ENCODE measurements around the gene PLCH1.

PLCH1 gene

GRCh38 chr3:155372281-155372680 lies 372.6 kb downstream of the PLCH1 start:
- Histone ChIP-seq H2AFZ (ENCODE audit: low read depth, low read length) (no peak overlapping the region), H3K27me3 (ENCODE audit: control insufficient read depth in 1 of 2, insufficient read depth in 1 of 2, low read length in 2 of 2) (no peaks in the 10 kb centered on the region), H2AK5ac (ENCODE audit: low read length, severe bottlenecking) (no peak overlapping the region), H3K36me3 (ENCODE audit: control insufficient read depth in 1 of 2, insufficient read depth in 2 of 2, low read depth in 1 of 2, low read length in 2 of 2) (no peaks in the 10 kb centered on the region), H3K27ac (ENCODE audit: low read length, poor library complexity, severe bottlenecking) (no peak overlapping the region), H4K91ac (ENCODE audit: low read length) (no peak overlapping the region), H3K4ac (ENCODE audit: low read depth in 1 of 2, low read length in 2 of 2) (no peak overlapping the region), H3K4me1 (ENCODE audit: control insufficient read depth, insufficient read depth, low read depth, low read length) (no peaks in the 10 kb centered on the region), H3K4me3 (ENCODE audit: insufficient read depth in 1 of 2, low read depth in 1 of 2, low read length in 2 of 2) (no peak overlapping the region), H3K23ac (ENCODE audit: low read length in 2 of 2) (no peak overlapping the region), H3K9me3 (ENCODE audit: control insufficient read depth, low read length) (no peaks in the 10 kb centered on the region), H3K9ac (ENCODE audit: low read length) (no peak overlapping the region), H3K4me2 (ENCODE audit: low read length, poor library complexity, severe bottlenecking) (no peak overlapping the region), H2BK120ac (ENCODE audit: low read depth, low read length) (no peak overlapping the region), H4K8ac (ENCODE audit: low read length) (no peak overlapping the region), H3K18ac (ENCODE audit: low read depth in 1 of 2, low read length in 2 of 2) (no peak overlapping the region), H2BK5ac (ENCODE audit: low read depth, low read length, poor library complexity, severe bottlenecking) (no peak overlapping the region), H2BK12ac (ENCODE audit: low read length in 2 of 2) (no peak overlapping the region), H3K79me1 (replicated peaks; ENCODE audit: low read length, poor library complexity, severe bottlenecking) (no peaks in the 10 kb centered on the region), H3K14ac (ENCODE audit: low read length in 2 of 2) (no peak overlapping the region), H2BK15ac (ENCODE audit: low read depth, poor library complexity, severe bottlenecking) (no peak overlapping the region)
- WGBS, result 100% methylated on average over 1 of the region's 1 CpG
- DNase-seq, result no peak

GRCh38 chr3:155370764-155371503 lies 373.9 kb downstream of the PLCH1 start:
- H3K27ac ChIP-seq (ENCODE audit: low read length, poor library complexity, severe bottlenecking), result no peak overlapping the region
- no peaks in the 10 kb centered on the region for H3K79me1 ChIP-seq (replicated peaks; ENCODE audit: low read length, poor library complexity, severe bottlenecking)
- H3K27me3 ChIP-seq (ENCODE audit: control insufficient read depth in 1 of 2, insufficient read depth in 1 of 2, low read length in 2 of 2), result no peaks in the 10 kb centered on the region
- no peak overlapping the region for H2BK5ac ChIP-seq (ENCODE audit: low read depth, low read length, poor library complexity, severe bottlenecking)
- no peak overlapping the region for H2AFZ ChIP-seq (ENCODE audit: low read depth, low read length)
- H3K9me3 ChIP-seq (ENCODE audit: control insufficient read depth, low read length), result no peaks in the 10 kb centered on the region
- H3K18ac ChIP-seq (ENCODE audit: low read depth in 1 of 2, low read length in 2 of 2), result no peak overlapping the region
- WGBS, result 88% methylated on average over 4 of the region's 4 CpGs
- DNase-seq, result no peak
- H3K4me2 ChIP-seq (ENCODE audit: low read length, poor library complexity, severe bottlenecking), result no peak overlapping the region
- H3K9ac ChIP-seq (ENCODE audit: low read length), result no peak overlapping the region
- no peak overlapping the region for H4K91ac ChIP-seq (ENCODE audit: low read length)
- no peak overlapping the region for H2BK120ac ChIP-seq (ENCODE audit: low read depth, low read length)
- no peak overlapping the region for H4K8ac ChIP-seq (ENCODE audit: low read length)
- no peaks in the 10 kb centered on the region for H3K4me1 ChIP-seq (ENCODE audit: control insufficient read depth, insufficient read depth, low read depth, low read length)
- no peak overlapping the region for H3K4me3 ChIP-seq (ENCODE audit: insufficient read depth in 1 of 2, low read depth in 1 of 2, low read length in 2 of 2)
- no peak overlapping the region for H2BK15ac ChIP-seq (ENCODE audit: low read depth, poor library complexity, severe bottlenecking)
- H3K36me3 ChIP-seq (ENCODE audit: control insufficient read depth in 1 of 2, insufficient read depth in 2 of 2, low read depth in 1 of 2, low read length in 2 of 2), result no peaks in the 10 kb centered on the region
- H2BK12ac ChIP-seq (ENCODE audit: low read length in 2 of 2), result no peak overlapping the region
- no peak overlapping the region for H2AK5ac ChIP-seq (ENCODE audit: low read length, severe bottlenecking)
- no peak overlapping the region for H3K23ac ChIP-seq (ENCODE audit: low read length in 2 of 2)
- no peak overlapping the region for H3K4ac ChIP-seq (ENCODE audit: low read depth in 1 of 2, low read length in 2 of 2)
- H3K14ac ChIP-seq (ENCODE audit: low read length in 2 of 2), result no peak overlapping the region

GRCh38 chr3:155370198-155370597 lies 374.7 kb downstream of the PLCH1 start:
- Histone ChIP-seq H3K4me3 (ENCODE audit: insufficient read depth in 1 of 2, low read depth in 1 of 2, low read length in 2 of 2) (no peak overlapping the region), H2AFZ (ENCODE audit: low read depth, low read length) (no peak overlapping the region), H3K14ac (ENCODE audit: low read length in 2 of 2) (no peak overlapping the region), H3K27ac (ENCODE audit: low read length, poor library complexity, severe bottlenecking) (no peak overlapping the region), H3K18ac (ENCODE audit: low read depth in 1 of 2, low read length in 2 of 2) (no peak overlapping the region), H4K8ac (ENCODE audit: low read length) (no peak overlapping the region), H3K9ac (ENCODE audit: low read length) (no peak overlapping the region), H2BK120ac (ENCODE audit: low read depth, low read length) (no peak overlapping the region), H2AK5ac (ENCODE audit: low read length, severe bottlenecking) (no peak overlapping the region), H3K4me1 (ENCODE audit: control insufficient read depth, insufficient read depth, low read depth, low read length) (no peaks in the 10 kb centered on the region), H3K23ac (ENCODE audit: low read length in 2 of 2) (no peak overlapping the region), H2BK15ac (ENCODE audit: low read depth, poor library complexity, severe bottlenecking) (no peak overlapping the region), H4K91ac (ENCODE audit: low read length) (no peak overlapping the region), H3K36me3 (ENCODE audit: control insufficient read depth in 1 of 2, insufficient read depth in 2 of 2, low read depth in 1 of 2, low read length in 2 of 2) (no peaks in the 10 kb centered on the region), H3K27me3 (ENCODE audit: control insufficient read depth in 1 of 2, insufficient read depth in 1 of 2, low read length in 2 of 2) (no peaks in the 10 kb centered on the region), H2BK12ac (ENCODE audit: low read length in 2 of 2) (no peak overlapping the region), H3K9me3 (ENCODE audit: control insufficient read depth, low read length) (no peaks in the 10 kb centered on the region), H3K79me1 (replicated peaks; ENCODE audit: low read length, poor library complexity, severe bottlenecking) (no peaks in the 10 kb centered on the region), H3K4me2 (ENCODE audit: low read length, poor library complexity, severe bottlenecking) (no peak overlapping the region), H3K4ac (ENCODE audit: low read depth in 1 of 2, low read length in 2 of 2) (no peak overlapping the region), H2BK5ac (ENCODE audit: low read depth, low read length, poor library complexity, severe bottlenecking) (no peak overlapping the region)
- DNase-seq, result no peak

DNA sequence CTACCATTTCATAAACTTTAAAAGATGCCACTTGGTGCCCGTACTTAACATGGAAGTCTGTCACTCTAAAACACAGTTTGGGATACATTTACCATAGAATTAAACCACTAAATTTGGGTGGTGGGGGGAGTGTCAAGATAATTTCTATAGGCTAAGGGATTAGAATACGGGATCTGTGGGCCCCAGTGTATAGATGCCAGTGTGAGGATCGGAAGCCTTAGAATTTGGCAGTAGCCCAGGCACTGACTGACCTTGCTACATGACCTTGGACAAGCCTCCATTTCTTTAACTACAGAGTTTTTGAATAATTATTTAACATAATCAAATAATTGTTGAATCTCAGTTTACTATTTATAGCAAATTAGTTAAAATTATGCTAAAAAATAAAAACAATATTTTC lies 375.1 kb downstream of the PLCH1 start:
- H3K27me3 ChIP-seq (ENCODE audit: control insufficient read depth in 1 of 2, insufficient read depth in 1 of 2, low read length in 2 of 2), result no peaks in the 10 kb centered on the region
- H2BK120ac ChIP-seq (ENCODE audit: low read depth, low read length), result no peak overlapping the region
- H2BK12ac ChIP-seq (ENCODE audit: low read length in 2 of 2), result no peak overlapping the region
- no peak overlapping the region for H2AFZ ChIP-seq (ENCODE audit: low read depth, low read length)
- H4K91ac ChIP-seq (ENCODE audit: low read length), result no peak overlapping the region
- no peak overlapping the region for H3K27ac ChIP-seq (ENCODE audit: low read length, poor library complexity, severe bottlenecking)
- H2BK5ac ChIP-seq (ENCODE audit: low read depth, low read length, poor library complexity, severe bottlenecking), result no peak overlapping the region
- H3K9me3 ChIP-seq (ENCODE audit: control insufficient read depth, low read length), result no peaks in the 10 kb centered on the region
- no peak overlapping the region for H3K14ac ChIP-seq (ENCODE audit: low read length in 2 of 2)
- H3K4ac ChIP-seq (ENCODE audit: low read depth in 1 of 2, low read length in 2 of 2), result no peak overlapping the region
- no peaks in the 10 kb centered on the region for H3K79me1 ChIP-seq (replicated peaks; ENCODE audit: low read length, poor library complexity, severe bottlenecking)
- 39% methylated on average over 2 of the region's 3 CpGs for WGBS
- H3K23ac ChIP-seq (ENCODE audit: low read length in 2 of 2), result no peak overlapping the region
- H3K36me3 ChIP-seq (ENCODE audit: control insufficient read depth in 1 of 2, insufficient read depth in 2 of 2, low read depth in 1 of 2, low read length in 2 of 2), result no peaks in the 10 kb centered on the region
- H4K8ac ChIP-seq (ENCODE audit: low read length), result no peak overlapping the region
- H3K9ac ChIP-seq (ENCODE audit: low read length), result no peak overlapping the region
- no peak for DNase-seq
- no peak overlapping the region for H2AK5ac ChIP-seq (ENCODE audit: low read length, severe bottlenecking)
- H3K4me3 ChIP-seq (ENCODE audit: insufficient read depth in 1 of 2, low read depth in 1 of 2, low read length in 2 of 2), result no peak overlapping the region
- no peak overlapping the region for H3K4me2 ChIP-seq (ENCODE audit: low read length, poor library complexity, severe bottlenecking)
- no peak overlapping the region for H2BK15ac ChIP-seq (ENCODE audit: low read depth, poor library complexity, severe bottlenecking)
- H3K4me1 ChIP-seq (ENCODE audit: control insufficient read depth, insufficient read depth, low read depth, low read length), result no peaks in the 10 kb centered on the region
- H3K18ac ChIP-seq (ENCODE audit: low read depth in 1 of 2, low read length in 2 of 2), result no peak overlapping the region
